HG03432 (cell line): ENCODE results near the gene EPN2.
"Not testable (repeated sequence)": the region's sequence is repeated elsewhere in the genome, so short reads cannot be mapped to it uniquely, and the experiment has no call there.

Source experiments
- ATAC-seq: cut with Tn5 transposase; IDR thresholded peaks from one replicate; pipeline ENCODE4 v1.9.1; 2021; ENCODE audit warnings: mild to moderate bottlenecking, moderate library complexity; ENCODE audit not compliant: unreplicated experiment

EPN2 gene

GRCh38 chr17:19264681-19265080 lies 27.5 kb downstream of the EPN2 start:
- no peak for ATAC-seq

GRCh38 chr17:19265755-19266154 lies 28.6 kb downstream of the EPN2 start:
- ATAC-seq: no peak

GRCh38 chr17:19268611-19269010 lies 31.4 kb downstream of the EPN2 start:
- ATAC-seq: no peak

- ATAC-seq: no peak
Observed at GRCh38 chr17:19269106-19269505, 31.9 kb downstream of the EPN2 start.

GRCh38 chr17:19269641-19270040 lies 32.5 kb downstream of the EPN2 start:
- ATAC-seq: no peak

GRCh38 chr17:19270347-19270703 lies 33.2 kb downstream of the EPN2 start:
- ATAC-seq: no peak

- ATAC-seq: peak; percentile 72
Observed at GRCh38 chr17:19270704-19271611, 33.8 kb downstream of the EPN2 start.

GRCh38 chr17:19271780-19272357 lies 34.7 kb downstream of the EPN2 start:
- no peak for ATAC-seq

- no peak for ATAC-seq
Observed at GRCh38 chr17:19273731-19274130, 36.6 kb downstream of the EPN2 start.

- no peak for ATAC-seq
Observed at GRCh38 chr17:19274893-19275292, 37.7 kb downstream of the EPN2 start.

GRCh38 chr17:19275457-19276127 lies 38.4 kb downstream of the EPN2 start:
- ATAC-seq: no peak

- not testable (repeated sequence) for ATAC-seq
Observed at GRCh38 chr17:19278284-19278683, 41.1 kb downstream of the EPN2 start.

- no peak for ATAC-seq
Observed at GRCh38 chr17:19278729-19279128, 41.6 kb downstream of the EPN2 start.

- no peak for ATAC-seq
Observed at GRCh38 chr17:19281161-19281560, 44.0 kb downstream of the EPN2 start.

- ATAC-seq: peak; percentile 59
Observed at GRCh38 chr17:19284005-19284959, 47.1 kb downstream of the EPN2 start.

GRCh38 chr17:19285213-19285900 lies 48.2 kb downstream of the EPN2 start:
- no peak for ATAC-seq

GRCh38 chr17:19286751-19287341 lies 49.7 kb downstream of the EPN2 start:
- no peak for ATAC-seq

- no peak for ATAC-seq
Observed at GRCh38 chr17:19287651-19288050, 50.5 kb downstream of the EPN2 start.

- ATAC-seq: no peak
Observed at GRCh38 chr17:19288453-19288852, 51.3 kb downstream of the EPN2 start.
